Osteocyte (in vitro differentiated cells): Measurements from ENCODE around the gene TCP11X2. TPM values are rescaled to one million over a fixed set of nuclear protein-coding genes. Genes with fewer than 3 reads are reported as not detected.
A peak's percentile ranks its signal among the peaks of the same experiment; 100 is the strongest.
"Not testable (repeated sequence)": the region's sequence is repeated elsewhere in the genome, so short reads cannot be mapped to it uniquely, and the experiment has no call there.

Experiments used
- DNase-seq: peaks from one replicate; pipeline ENCODE4 v3.0.0; 2021; ENCODE audit warnings: mixed read lengths; ENCODE audit not compliant: unreplicated experiment; ENCODE audit errors: extremely low spot score
- H3K27ac Mint-ChIP-seq: one replicate; pipeline ENCODE4 v1.8.0; 2021; ENCODE audit warnings: mild to moderate bottlenecking, mixed read lengths; ENCODE audit not compliant: unreplicated experiment
- H3K27me3 Mint-ChIP-seq: one replicate; pipeline ENCODE4 v1.8.0; 2021; ENCODE audit warnings: mixed read lengths; ENCODE audit not compliant: unreplicated experiment
- H3K36me3 Mint-ChIP-seq: one replicate; pipeline ENCODE4 v1.8.0; 2021; ENCODE audit warnings: mixed read lengths; ENCODE audit not compliant: unreplicated experiment
- H3K4me1 Mint-ChIP-seq: one replicate; pipeline ENCODE4 v1.8.0; 2021; ENCODE audit warnings: mixed read lengths; ENCODE audit not compliant: unreplicated experiment
- H3K4me3 Mint-ChIP-seq: one replicate; pipeline ENCODE4 v1.8.0; 2021; ENCODE audit warnings: mild to moderate bottlenecking, moderate library complexity, mixed read lengths; ENCODE audit not compliant: unreplicated experiment
- H3K9me3 Mint-ChIP-seq: one replicate; pipeline ENCODE4 v1.8.0; 2021; ENCODE audit warnings: mixed read lengths; ENCODE audit not compliant: unreplicated experiment
- long read RNA-seq: library from polyadenylated mRNA; unstranded; transcript quantifications from one replicate; pipeline ENCODE4 v2.0.0, GENCODE V29; 2021
- total RNA-seq: library from RNA; stranded (reverse); gene quantifications from 2 replicates; pipeline ENCODE4 v1.2.1, GENCODE V29; 2021
- TF ChIP-seq, protein P1 (sequence below): fragments of 200-600 bp; sonication (generic); IDR thresholded peaks from 2 replicates; pipeline ENCODE4 v1.5.0; 2021; ENCODE audit warnings: antibody characterized with exemption, mild to moderate bottlenecking, moderate library complexity

TCP11X2 gene
- total RNA-seq, result not detected in 2 replicates
- long read RNA-seq, result 0 reads

- not testable (repeated sequence) for H3K4me3 Mint-ChIP-seq, DNase-seq, H3K9me3 Mint-ChIP-seq, H3K27me3 Mint-ChIP-seq, H3K27ac Mint-ChIP-seq, H3K4me1 Mint-ChIP-seq, H3K36me3 Mint-ChIP-seq
These were observed at the start of gene TCP11X2 for GRCh38 chrX:102471762-102472220. TSS of gene TCP11X2 (minus strand) at chrX:102471812.

DNA sequence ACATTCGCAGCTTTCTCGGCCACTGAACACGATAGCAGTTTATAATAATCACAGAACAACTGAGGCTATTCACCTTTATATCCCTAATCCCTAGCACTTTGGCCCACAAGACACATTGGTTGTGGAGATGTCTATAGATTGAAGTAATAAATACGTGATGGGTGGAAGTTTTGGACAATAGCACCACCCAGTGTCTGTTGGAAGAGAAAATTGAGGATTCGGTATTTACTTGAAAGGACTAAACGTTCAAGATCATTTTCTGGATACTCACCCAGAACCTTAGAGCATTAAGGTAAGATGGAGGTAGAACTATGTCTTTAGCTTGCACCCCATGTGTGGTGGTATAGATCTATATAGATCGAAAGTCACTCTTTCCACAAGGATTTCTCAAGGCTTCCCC lies 45.7 kb upstream of the TCP11X2 start:
- no peak for DNase-seq
- peaks cover 5% of the 10 kb centered on the region for H3K9me3 Mint-ChIP-seq
- H3K4me1 Mint-ChIP-seq, result no peaks in the 10 kb centered on the region
- no peak overlapping the region for H3K27ac Mint-ChIP-seq
- no peak overlapping the region for H3K4me3 Mint-ChIP-seq
- no peaks in the 10 kb centered on the region for H3K36me3 Mint-ChIP-seq
- TF ChIP-seq, protein P1, sequence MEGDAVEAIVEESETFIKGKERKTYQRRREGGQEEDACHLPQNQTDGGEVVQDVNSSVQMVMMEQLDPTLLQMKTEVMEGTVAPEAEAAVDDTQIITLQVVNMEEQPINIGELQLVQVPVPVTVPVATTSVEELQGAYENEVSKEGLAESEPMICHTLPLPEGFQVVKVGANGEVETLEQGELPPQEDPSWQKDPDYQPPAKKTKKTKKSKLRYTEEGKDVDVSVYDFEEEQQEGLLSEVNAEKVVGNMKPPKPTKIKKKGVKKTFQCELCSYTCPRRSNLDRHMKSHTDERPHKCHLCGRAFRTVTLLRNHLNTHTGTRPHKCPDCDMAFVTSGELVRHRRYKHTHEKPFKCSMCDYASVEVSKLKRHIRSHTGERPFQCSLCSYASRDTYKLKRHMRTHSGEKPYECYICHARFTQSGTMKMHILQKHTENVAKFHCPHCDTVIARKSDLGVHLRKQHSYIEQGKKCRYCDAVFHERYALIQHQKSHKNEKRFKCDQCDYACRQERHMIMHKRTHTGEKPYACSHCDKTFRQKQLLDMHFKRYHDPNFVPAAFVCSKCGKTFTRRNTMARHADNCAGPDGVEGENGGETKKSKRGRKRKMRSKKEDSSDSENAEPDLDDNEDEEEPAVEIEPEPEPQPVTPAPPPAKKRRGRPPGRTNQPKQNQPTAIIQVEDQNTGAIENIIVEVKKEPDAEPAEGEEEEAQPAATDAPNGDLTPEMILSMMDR, result peak; percentile 45
- peaks cover 3% of the 10 kb centered on the region for H3K27me3 Mint-ChIP-seq

DNA sequence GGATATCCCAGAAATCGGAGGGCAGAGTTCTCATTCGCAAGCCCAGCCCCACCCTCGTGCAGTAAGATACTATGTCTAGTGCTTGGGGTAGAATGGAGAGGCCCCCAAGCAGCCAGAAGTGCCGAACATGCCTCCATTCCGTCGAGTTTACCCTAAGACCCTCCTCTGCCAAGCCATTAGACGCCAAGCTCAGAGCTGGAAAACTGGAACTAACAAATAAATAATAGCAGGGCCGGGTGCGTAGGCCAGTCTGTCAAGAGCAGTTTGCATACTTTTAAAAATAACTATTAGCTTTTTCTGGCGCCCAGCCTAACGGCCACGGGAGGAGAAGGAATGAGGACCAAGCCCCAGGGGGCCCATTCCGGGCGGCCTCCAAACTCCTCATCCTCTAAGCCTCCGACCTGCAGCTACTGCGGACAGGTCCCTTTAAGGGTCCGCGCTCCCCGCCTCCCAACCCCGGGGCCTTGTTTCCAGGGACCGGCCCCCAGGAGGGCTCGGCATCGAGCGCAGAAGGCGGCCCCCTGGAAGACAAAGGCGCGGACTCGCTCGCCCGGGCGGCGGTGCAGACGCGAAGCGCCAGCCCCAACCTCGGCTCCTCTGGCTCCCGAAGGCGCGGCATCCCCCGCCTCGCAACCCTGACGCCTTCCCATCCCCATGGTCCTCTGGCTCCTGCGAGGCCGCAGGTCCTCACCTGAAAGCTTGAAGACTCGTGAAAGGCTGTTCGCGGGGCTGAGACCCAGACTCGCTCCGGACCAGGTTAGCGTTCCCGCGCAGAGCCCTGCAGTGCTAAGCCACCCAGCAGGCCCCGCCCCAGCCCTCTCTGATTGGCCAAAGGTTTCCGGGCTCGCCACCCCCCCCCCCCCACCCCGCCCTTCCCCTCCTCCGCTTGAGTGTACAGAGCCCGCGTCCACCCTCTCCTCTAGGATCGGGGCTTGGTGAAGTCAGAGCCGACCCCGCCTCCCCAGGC lies 44.6 kb upstream of the TCP11X2 start, which contains the start of gene TMSB15A:
TSS of gene TMSB15A (minus strand) at position 765 of the 967 bp plus-strand sequence.
- no peaks in the 10 kb centered on the region for H3K36me3 Mint-ChIP-seq
- no peak for DNase-seq
- H3K9me3 Mint-ChIP-seq, result peaks cover 5% of the 10 kb centered on the region
- H3K4me3 Mint-ChIP-seq, result peak within 1 kb of the TSS; percentile 82
- H3K4me1 Mint-ChIP-seq, result no peaks in the 10 kb centered on the region
- TF ChIP-seq, protein P1, result no peak
- peaks cover 3% of the 10 kb centered on the region for H3K27me3 Mint-ChIP-seq
- H3K27ac Mint-ChIP-seq, result peak within 1 kb of the TSS; percentile 67

DNA sequence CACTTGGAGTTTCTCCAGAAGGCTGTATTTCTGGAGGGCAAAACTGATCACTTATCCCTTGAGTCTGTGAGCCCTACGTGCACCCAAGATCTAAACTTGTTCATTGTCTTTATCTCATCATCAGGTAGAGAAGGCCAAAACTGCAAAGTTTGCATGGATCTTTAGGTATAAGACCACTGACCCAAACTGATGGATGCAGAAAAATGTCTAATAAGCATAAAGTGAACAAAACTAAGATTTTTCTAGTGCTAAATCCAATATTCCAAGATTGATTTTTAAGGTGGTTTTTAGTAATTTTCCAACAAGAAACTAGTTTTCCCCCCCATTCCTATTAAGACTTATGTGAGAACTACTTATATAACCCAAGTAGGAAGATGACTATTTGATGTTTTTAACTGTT lies 42.9 kb upstream of the TCP11X2 start:
- no peaks in the 10 kb centered on the region for H3K36me3 Mint-ChIP-seq
- peaks cover 5% of the 10 kb centered on the region for H3K9me3 Mint-ChIP-seq
- DNase-seq, result no peak
- no peak overlapping the region for H3K27ac Mint-ChIP-seq
- peaks cover 3% of the 10 kb centered on the region for H3K27me3 Mint-ChIP-seq
- no peak overlapping the region for H3K4me3 Mint-ChIP-seq
- H3K4me1 Mint-ChIP-seq, result no peaks in the 10 kb centered on the region
- TF ChIP-seq, protein P1, result no peak

GRCh38 chrX:102498732-102499131 lies 27.1 kb upstream of the TCP11X2 start:
- Mint-ChIP-seq H3K27me3 (peaks cover 4% of the 10 kb centered on the region), H3K4me1 (no peaks in the 10 kb centered on the region), H3K9me3 (peaks cover 12% of the 10 kb centered on the region), H3K36me3 (no peaks in the 10 kb centered on the region), H3K4me3 (no peak overlapping the region), H3K27ac (no peak overlapping the region)
- no peak for DNase-seq
- TF ChIP-seq, protein P1, result no peak
